DOHH2 (cell line): ENCODE data around the gene ADK.
"Not testable (repeated sequence)": the region's sequence is repeated elsewhere in the genome, so short reads cannot be mapped to it uniquely, and the experiment has no call there.

Experiments used
- H3F3A ChIP-seq: fragments of 200-600 bp; sonication (generic), shearing (Covaris generic); 2 replicates; pipeline ENCODE4 v1.6.0; 2016; ENCODE audit warnings: antibody characterized with exemption, mild to moderate bottlenecking; ENCODE audit not compliant: control insufficient read depth, insufficient read depth
- H3K27ac ChIP-seq: fragments of 200-600 bp; sonication (generic); 2 replicates; pipeline ENCODE4 v1.5.1; 2014; ENCODE audit warnings: low read depth, mild to moderate bottlenecking, low read length, moderate library complexity
- H3K27me3 ChIP-seq: fragments of 200-600 bp; sonication (generic); 2 replicates; pipeline ENCODE4 v1.6.1; 2014; ENCODE audit warnings: mild to moderate bottlenecking, low read length, mixed read lengths; ENCODE audit not compliant: control insufficient read depth
- H3K36me3 ChIP-seq: fragments of 200-600 bp; sonication (generic); 2 replicates; pipeline ENCODE4 v1.6.1; 2014; ENCODE audit warnings: mild to moderate bottlenecking, low read length, moderate library complexity, mixed read lengths; ENCODE audit not compliant: control insufficient read depth
- H3K4me1 ChIP-seq: fragments of 200-600 bp; sonication (generic); 2 replicates; pipeline ENCODE4 v1.6.1; 2014; ENCODE audit warnings: mild to moderate bottlenecking, low read length, mixed read lengths; ENCODE audit not compliant: control insufficient read depth
- H3K4me2 ChIP-seq: fragments of 200-600 bp; sonication (generic); 2 replicates; pipeline ENCODE4 v1.6.0; 2014; ENCODE audit warnings: mild to moderate bottlenecking, low read length, moderate library complexity
- H3K4me3 ChIP-seq: fragments of 200-600 bp; sonication (generic); 2 replicates; pipeline ENCODE4 v1.5.1; 2014; ENCODE audit warnings: mild to moderate bottlenecking, low read length, mixed read lengths
- H3K79me2 ChIP-seq: fragments of 200-600 bp; sonication (generic); 2 replicates; pipeline ENCODE4 v1.6.1; 2014; ENCODE audit warnings: mild to moderate bottlenecking, low read length, mixed read lengths; ENCODE audit not compliant: control insufficient read depth
- H3K9me2 ChIP-seq: fragments of 200-600 bp; sonication (generic); replicated peaks from 2 replicates; pipeline ENCODE4 v1.6.1; 2014; ENCODE audit warnings: mild to moderate bottlenecking, low read length, mixed read lengths; ENCODE audit not compliant: control insufficient read depth
- H3K9me3 ChIP-seq: fragments of 200-600 bp; sonication (generic); 2 replicates; pipeline ENCODE4 v1.6.1; 2014; ENCODE audit warnings: antibody characterized with exemption, low read length, mixed read lengths; ENCODE audit not compliant: control insufficient read depth, insufficient read depth
- H4K20me1 ChIP-seq: fragments of 200-600 bp; sonication (generic); 2 replicates; pipeline ENCODE4 v1.6.0; 2014; ENCODE audit warnings: low read depth, mild to moderate bottlenecking, antibody characterized with exemption, low read length, moderate library complexity; ENCODE audit not compliant: control insufficient read depth, insufficient read depth
- EZH2phosphoT487 ChIP-seq: fragments of 200-600 bp; sonication (generic); IDR thresholded peaks from 2 replicates; pipeline ENCODE4 v1.6.1; 2017; ENCODE audit warnings: borderline replicate concordance, mild to moderate bottlenecking, antibody characterized with exemption, low read length, moderate library complexity, mixed read lengths
- TF ChIP-seq, protein P1 (sequence below): fragments of 200-600 bp; sonication (generic); IDR thresholded peaks from one replicate; pipeline ENCODE4 v1.5.1; 2014; ENCODE audit warnings: antibody characterized with exemption, mild to moderate bottlenecking, low read depth, low read length; ENCODE audit not compliant: poor library complexity, severe bottlenecking

The ADK gene

DNA sequence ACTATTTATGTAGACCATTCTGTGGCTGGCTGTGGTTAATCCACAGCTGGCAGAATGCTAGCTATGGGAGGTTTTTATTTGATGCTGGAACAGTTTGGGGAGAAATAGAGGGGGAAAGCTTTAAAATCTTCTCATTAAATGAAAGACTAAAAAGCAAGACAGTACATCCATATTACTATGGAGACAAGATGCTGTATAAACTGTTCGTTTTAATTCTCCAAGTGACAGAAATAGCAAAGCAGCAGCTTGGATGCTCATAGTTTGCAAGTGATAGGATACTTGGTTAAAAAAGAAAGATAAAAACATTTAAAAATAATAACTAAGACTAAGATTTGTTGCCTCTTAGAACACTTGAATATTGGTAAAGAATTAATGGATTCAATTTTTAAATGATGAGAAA, 370.5 kb downstream of the ADK start:
- H3K4me2 ChIP-seq = no peak overlapping the region
- no peaks in the 10 kb centered on the region for H3K79me2 ChIP-seq
- H3K27ac ChIP-seq = no peak overlapping the region
- no peaks in the 10 kb centered on the region for H3K9me3 ChIP-seq
- no peaks in the 10 kb centered on the region for H3K9me2 ChIP-seq
- no peaks in the 10 kb centered on the region for H4K20me1 ChIP-seq
- no peak overlapping the region for H3K4me3 ChIP-seq
- TF ChIP-seq, protein P1, sequence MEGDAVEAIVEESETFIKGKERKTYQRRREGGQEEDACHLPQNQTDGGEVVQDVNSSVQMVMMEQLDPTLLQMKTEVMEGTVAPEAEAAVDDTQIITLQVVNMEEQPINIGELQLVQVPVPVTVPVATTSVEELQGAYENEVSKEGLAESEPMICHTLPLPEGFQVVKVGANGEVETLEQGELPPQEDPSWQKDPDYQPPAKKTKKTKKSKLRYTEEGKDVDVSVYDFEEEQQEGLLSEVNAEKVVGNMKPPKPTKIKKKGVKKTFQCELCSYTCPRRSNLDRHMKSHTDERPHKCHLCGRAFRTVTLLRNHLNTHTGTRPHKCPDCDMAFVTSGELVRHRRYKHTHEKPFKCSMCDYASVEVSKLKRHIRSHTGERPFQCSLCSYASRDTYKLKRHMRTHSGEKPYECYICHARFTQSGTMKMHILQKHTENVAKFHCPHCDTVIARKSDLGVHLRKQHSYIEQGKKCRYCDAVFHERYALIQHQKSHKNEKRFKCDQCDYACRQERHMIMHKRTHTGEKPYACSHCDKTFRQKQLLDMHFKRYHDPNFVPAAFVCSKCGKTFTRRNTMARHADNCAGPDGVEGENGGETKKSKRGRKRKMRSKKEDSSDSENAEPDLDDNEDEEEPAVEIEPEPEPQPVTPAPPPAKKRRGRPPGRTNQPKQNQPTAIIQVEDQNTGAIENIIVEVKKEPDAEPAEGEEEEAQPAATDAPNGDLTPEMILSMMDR = no peak
- no peak for TF ChIP-seq EZH2phosphoT487
- H3K36me3 ChIP-seq = no peaks in the 10 kb centered on the region
- H3K4me1 ChIP-seq = no peaks in the 10 kb centered on the region
- H3K27me3 ChIP-seq = no peaks in the 10 kb centered on the region
- no peaks in the 10 kb centered on the region for H3F3A ChIP-seq

DNA sequence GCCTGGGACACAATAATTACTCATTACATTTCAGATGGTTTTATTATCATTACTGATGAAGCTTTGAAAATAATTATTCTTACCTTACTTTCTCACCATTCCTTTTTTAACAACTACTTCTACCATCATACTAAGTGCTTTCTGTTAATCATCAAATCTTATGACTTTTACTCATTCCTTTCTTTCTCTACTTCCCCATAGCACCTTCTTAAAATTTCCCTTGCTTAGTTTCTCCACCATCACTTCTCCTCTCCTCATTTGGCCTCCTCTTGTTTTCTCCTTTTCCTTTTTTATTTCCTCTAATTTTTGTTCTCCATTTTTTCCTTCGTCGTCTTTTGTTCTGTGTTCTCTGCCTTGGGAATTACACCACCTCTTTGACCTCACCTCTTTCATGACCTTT, 372.2 kb downstream of the ADK start:
- TF ChIP-seq, protein P1 = no peak
- no peak for TF ChIP-seq EZH2phosphoT487
- Histone ChIP-seq H3K4me1 (no peaks in the 10 kb centered on the region), H3K4me3 (no peak overlapping the region), H3K4me2 (no peak overlapping the region), H3F3A (no peaks in the 10 kb centered on the region), H3K9me3 (no peaks in the 10 kb centered on the region), H3K9me2 (no peaks in the 10 kb centered on the region), H3K27me3 (no peaks in the 10 kb centered on the region), H4K20me1 (no peaks in the 10 kb centered on the region), H3K36me3 (no peaks in the 10 kb centered on the region), H3K27ac (no peak overlapping the region), H3K79me2 (no peaks in the 10 kb centered on the region)

DNA sequence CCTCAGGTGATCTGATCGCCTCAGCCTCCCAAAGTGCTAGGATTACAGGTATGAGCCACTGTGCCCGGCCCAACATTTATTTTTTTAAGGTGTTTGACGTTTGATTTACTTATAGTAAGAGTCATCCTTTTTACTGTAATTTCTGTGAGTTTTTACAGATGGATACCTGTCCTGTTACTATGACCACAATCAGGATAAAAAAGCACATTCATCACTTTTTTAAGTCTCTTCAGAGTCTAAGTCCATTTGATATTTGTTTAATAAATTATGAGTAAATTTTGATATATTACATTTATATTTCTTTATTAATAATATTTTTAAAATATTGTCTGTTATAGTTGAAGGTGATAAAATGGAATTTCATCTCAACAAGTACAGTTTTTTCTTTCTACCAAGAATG, 374.9 kb downstream of the ADK start:
- H3K9me2 ChIP-seq = no peaks in the 10 kb centered on the region
- no peaks in the 10 kb centered on the region for H3K4me1 ChIP-seq
- no peak overlapping the region for H3K4me2 ChIP-seq
- no peaks in the 10 kb centered on the region for H4K20me1 ChIP-seq
- no peak for TF ChIP-seq EZH2phosphoT487
- TF ChIP-seq, protein P1 = no peak
- no peaks in the 10 kb centered on the region for H3K79me2 ChIP-seq
- H3K4me3 ChIP-seq = no peak overlapping the region
- H3K27ac ChIP-seq = no peak overlapping the region
- H3K36me3 ChIP-seq = no peaks in the 10 kb centered on the region
- no peaks in the 10 kb centered on the region for H3K27me3 ChIP-seq
- H3F3A ChIP-seq = no peaks in the 10 kb centered on the region
- H3K9me3 ChIP-seq = no peaks in the 10 kb centered on the region

DNA sequence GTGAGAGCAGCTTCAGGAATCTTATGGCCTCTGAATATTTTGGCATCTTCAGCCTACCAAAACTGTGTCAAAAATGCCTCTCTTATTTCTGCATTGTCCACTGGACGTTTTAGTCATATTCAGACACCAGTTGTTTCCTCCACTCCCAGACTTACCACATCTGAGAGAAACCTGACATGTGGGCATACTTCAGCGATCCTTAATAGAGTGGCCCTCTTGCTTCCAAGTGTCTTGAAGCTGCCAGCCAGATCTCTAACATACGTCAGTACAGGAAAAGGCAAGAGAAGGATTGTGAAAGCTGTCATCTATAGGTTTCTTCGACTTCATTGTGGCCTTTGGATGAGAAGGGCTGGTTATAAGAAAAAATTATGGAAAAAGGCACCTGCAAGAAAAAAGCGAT, 376.6 kb downstream of the ADK start:
- not testable (repeated sequence) for H3F3A ChIP-seq, H3K4me2 ChIP-seq, H3K27ac ChIP-seq, H3K36me3 ChIP-seq, H4K20me1 ChIP-seq, H3K4me3 ChIP-seq, H3K9me2 ChIP-seq, H3K9me3 ChIP-seq, H3K4me1 ChIP-seq, H3K27me3 ChIP-seq, H3K79me2 ChIP-seq
